B cell (primary cell): Measurements from ENCODE around the gene SHFL. TPM values are rescaled to one million over a fixed set of nuclear protein-coding genes. Genes with fewer than 3 reads are reported as not detected.

Experiments
- ATAC-seq: fragments of 200-7000 bp; cut with Tn5 transposase; one replicate; pipeline ENCODE4 v1.10.0; 2021; ENCODE audit warnings: low read depth, mild to moderate bottlenecking, moderate number of reproducible peaks, moderate library complexity
- CTCF ChIA-PET: fragments of 350-600 bp; sonication (Branson Sonifier 250); formaldehyde crosslinking; loops from one replicate; lab custom pipeline; 2021; ENCODE audit warnings: antibody characterized with exemption, inconsistent platforms; lab: Charles Lee
- POLR2A ChIA-PET: fragments of 350-600 bp; sonication (Branson Sonifier 250); formaldehyde crosslinking; loops from one replicate; lab custom pipeline; 2021; ENCODE audit warnings: antibody characterized with exemption; lab: Charles Lee
- DNase-seq: peaks from one replicate; pipeline ENCODE4 v3.0.0; 2013
- H2AFZ ChIP-seq: 2 replicates; pipeline ENCODE4 v1.6.1; 2012; ENCODE audit warnings: mild to moderate bottlenecking, low read depth, low read length; ENCODE audit not compliant: insufficient read depth, poor library complexity, severe bottlenecking
- H3K27ac ChIP-seq, 2 donors: 1 replicate in 1 of 2; 2 replicates in 1 of 2; pipeline ENCODE4 v1.5.1; 2012 to 2013; ENCODE audit warnings: low read length in 2 of 2, mild to moderate bottlenecking in 2 of 2, moderate library complexity in 1 of 2
- H3K27me3 ChIP-seq, 4 experiments: fragments of 200-600 bp in 1 of 4; sonication (generic) in 1 of 4; replicated peaks in 1 of 4; 1 replicate in 2 of 4; 2 replicates in 2 of 4; pipeline versions ENCODE4 v1.6.1 to v1.7.0; 2013 to 2016; ENCODE audit warnings: low read length in 3 of 4, mild to moderate bottlenecking in 2 of 4, mixed read lengths in 1 of 4, moderate library complexity in 1 of 4; ENCODE audit not compliant: insufficient read depth in 4 of 4, control insufficient read depth in 3 of 4; ENCODE audit errors: control extremely low read depth in 1 of 4
- H3K36me3 ChIP-seq, 2 experiments: replicated peaks in 1 of 2; 1 replicate in 1 of 2; 2 replicates in 1 of 2; pipeline versions ENCODE4 v1.6.1 to v1.7.1; 2013; ENCODE audit warnings: low read length in 1 of 2; ENCODE audit not compliant: insufficient read depth in 2 of 2, control insufficient read depth in 1 of 2; ENCODE audit errors: control extremely low read depth in 1 of 2, extremely low read depth in 1 of 2
- H3K4me1 ChIP-seq, 2 donors: fragments of 200-600 bp in 1 of 2; sonication (generic) in 1 of 2; 1 replicate in 1 of 2; 2 replicates in 1 of 2; pipeline versions ENCODE4 v1.5.1 to v1.6.1; 2013 to 2017; ENCODE audit warnings: low read length in 2 of 2; ENCODE audit not compliant: control insufficient read depth in 2 of 2, insufficient read depth in 2 of 2
- H3K4me2 ChIP-seq: replicated peaks from 2 replicates; pipeline ENCODE3; 2012; ENCODE audit warnings: mild to moderate bottlenecking, low read depth, low read length; ENCODE audit not compliant: poor library complexity, severe bottlenecking
- H3K4me3 ChIP-seq, 5 experiments: fragments of 200-600 bp in 1 of 5; sonication (generic) in 1 of 5; 1 replicate in 3 of 5; 2 replicates in 2 of 5; pipeline versions ENCODE4 v1.5.1 to v1.7.0; 2011 to 2016; ENCODE audit warnings: low read length in 4 of 5, mild to moderate bottlenecking in 4 of 5, low read depth in 2 of 5, control low read depth in 1 of 5, moderate library complexity in 1 of 5; ENCODE audit not compliant: insufficient read depth in 1 of 5; ENCODE audit errors: control extremely low read depth in 1 of 5, extremely low read depth in 1 of 5
- H3K79me2 ChIP-seq: fragments of 200-600 bp; sonication (generic); one replicate; pipeline ENCODE4 v1.6.0; 2016; ENCODE audit warnings: low read length; ENCODE audit not compliant: control insufficient read depth, insufficient read depth
- H3K9ac ChIP-seq: fragments of 200-600 bp; sonication (generic); 2 replicates; pipeline ENCODE4 v1.6.1; 2017; ENCODE audit warnings: mild to moderate bottlenecking, low read length, moderate library complexity
- H3K9me3 ChIP-seq, 3 donors: one replicate each; pipeline versions ENCODE4 v1.6.1 to v1.7.1; 2013; ENCODE audit warnings: low read length in 2 of 3; ENCODE audit not compliant: control insufficient read depth in 2 of 3, insufficient read depth in 1 of 3; ENCODE audit errors: control extremely low read depth in 1 of 3
- H4K20me1 ChIP-seq: 2 replicates; pipeline ENCODE4 v1.6.0; 2012; ENCODE audit warnings: mild to moderate bottlenecking, low read length; ENCODE audit not compliant: insufficient read depth, control insufficient read depth, poor library complexity, severe bottlenecking
- H3K27ac Mint-ChIP-seq: one replicate; pipeline ENCODE4 v1.8.0; 2021; ENCODE audit warnings: mixed read lengths
- H3K27me3 Mint-ChIP-seq: one replicate; pipeline ENCODE4 v1.8.0; 2021; ENCODE audit warnings: mixed read lengths
- H3K4me1 Mint-ChIP-seq: one replicate; pipeline ENCODE4 v1.8.0; 2021; ENCODE audit warnings: mixed read lengths
- H3K4me3 Mint-ChIP-seq: one replicate; pipeline ENCODE4 v1.8.0; 2021; ENCODE audit warnings: mixed read lengths
- H3K9me3 Mint-ChIP-seq: one replicate; pipeline ENCODE4 v1.8.0; 2022; ENCODE audit warnings: mixed read lengths; ENCODE audit not compliant: insufficient read depth
- EZH2 ChIP-seq: IDR thresholded peaks from 2 replicates; pipeline ENCODE4 v1.6.1; 2012; ENCODE audit warnings: borderline replicate concordance, low read depth, mild to moderate bottlenecking, moderate library complexity, low read length; ENCODE audit not compliant: insufficient read depth, poor library complexity, severe bottlenecking
- WGBS: methylation state at CpG from one replicate; pipeline ENCODE4 v1.1.5; 2013; ENCODE audit warnings: missing lambda C conversion rate; ENCODE audit not compliant: insufficient coverage; 5-methylcytosine and 5-hydroxymethylcytosine counted together
- intact Hi-C: fragments of 100-400 bp; cut with micrococcal nuclease; formaldehyde crosslinking; loops from one replicate; pipeline ENCODE4 v1.10.0; 2022
- polyA plus RNA-seq: library from polyadenylated mRNA; depleted of rRNA; stranded (reverse); fragments of >200 nt; gene quantifications from 2 replicates; pipeline ENCODE4 v1.2.3, GENCODE V29; 2012
- total RNA-seq, 2 donors: library from RNA; stranded (reverse); fragments of 120-200 nt in 1 of 2; gene quantifications; 1 replicate in 1 of 2; 2 replicates in 1 of 2; pipeline versions ENCODE4 v1.2.3 to v1.2.4, GENCODE V29; 2013 to 2022
- TF ChIP-seq, protein P1 (sequence below): fragments of 200-600 bp; IDR thresholded peaks from one replicate; pipeline ENCODE4 v1.8.0; 2022; ENCODE audit warnings: antibody characterized with exemption, mild to moderate bottlenecking

Gene SHFL
- total and polyA plus RNA-seq, 2 donors (not counting 1 experiment from before 2014, with no cell fraction given): 109 to 205 TPM

DNA sequence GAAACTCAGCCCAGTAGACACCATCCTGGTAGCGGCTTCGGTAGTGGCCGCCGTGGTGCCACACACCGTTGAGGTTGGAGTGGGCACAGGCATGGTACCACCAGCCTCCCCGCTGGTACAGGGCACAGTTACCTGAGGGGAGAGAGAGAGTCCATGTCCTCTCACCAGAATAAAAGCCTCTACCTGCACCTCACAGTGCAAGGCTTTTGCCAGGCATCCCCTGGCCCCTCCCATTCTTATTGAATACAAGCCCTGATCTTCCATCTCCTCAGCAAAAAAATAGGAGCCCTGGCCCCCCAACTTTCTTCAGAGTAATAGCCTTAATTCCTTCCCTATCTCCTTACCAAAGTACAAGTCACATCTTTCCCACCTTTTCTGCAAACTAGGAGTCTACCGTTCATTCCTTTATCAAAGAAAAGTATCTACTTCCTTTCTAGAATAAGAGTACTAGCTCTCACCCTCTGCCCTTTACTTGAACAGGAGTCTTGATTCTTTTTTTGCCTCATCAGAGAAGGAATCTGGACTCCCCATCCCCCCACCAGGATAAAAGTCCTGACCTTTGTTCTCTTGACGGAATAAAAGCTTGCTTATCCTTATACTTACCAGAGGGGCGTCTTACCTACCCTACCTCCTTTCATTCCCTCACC is 6.7 kb downstream of the SHFL start:
- intact Hi-C loops: no loop called here
- CTCF ChIA-PET: no interaction called here
- WGBS: 97% methylated on average over 7 of the region's 9 CpGs
- no peaks in the 10 kb centered on the region for H3K27me3 Mint-ChIP-seq
- no peak for ATAC-seq
- H3K27ac ChIP-seq: peak overlapping the region; percentile 37 to 64
- POLR2A ChIA-PET: interaction anchor here (0.6 kb wide), 1 partner anchor 9 kb away, joined by 5 read pairs; no protein-coding TSS in a partner anchor
- no peak overlapping the region for H3K9ac ChIP-seq
- no peak overlapping the region for H3K27ac Mint-ChIP-seq
- no peaks in the 10 kb centered on the region for H3K27me3 ChIP-seq
- no peaks in the 10 kb centered on the region for H4K20me1 ChIP-seq
- peaks cover 0 to 14% of the 10 kb centered on the region in 2 experiments for H3K36me3 ChIP-seq
- no peak overlapping the region for H3K4me3 Mint-ChIP-seq
- no peak for DNase-seq
- peaks cover 16 to 34% of the 10 kb centered on the region in 2 donors for H3K4me1 ChIP-seq
- no peaks in the 10 kb centered on the region for H3K79me2 ChIP-seq
- no peak for TF ChIP-seq EZH2
- TF ChIP-seq, protein P1, sequence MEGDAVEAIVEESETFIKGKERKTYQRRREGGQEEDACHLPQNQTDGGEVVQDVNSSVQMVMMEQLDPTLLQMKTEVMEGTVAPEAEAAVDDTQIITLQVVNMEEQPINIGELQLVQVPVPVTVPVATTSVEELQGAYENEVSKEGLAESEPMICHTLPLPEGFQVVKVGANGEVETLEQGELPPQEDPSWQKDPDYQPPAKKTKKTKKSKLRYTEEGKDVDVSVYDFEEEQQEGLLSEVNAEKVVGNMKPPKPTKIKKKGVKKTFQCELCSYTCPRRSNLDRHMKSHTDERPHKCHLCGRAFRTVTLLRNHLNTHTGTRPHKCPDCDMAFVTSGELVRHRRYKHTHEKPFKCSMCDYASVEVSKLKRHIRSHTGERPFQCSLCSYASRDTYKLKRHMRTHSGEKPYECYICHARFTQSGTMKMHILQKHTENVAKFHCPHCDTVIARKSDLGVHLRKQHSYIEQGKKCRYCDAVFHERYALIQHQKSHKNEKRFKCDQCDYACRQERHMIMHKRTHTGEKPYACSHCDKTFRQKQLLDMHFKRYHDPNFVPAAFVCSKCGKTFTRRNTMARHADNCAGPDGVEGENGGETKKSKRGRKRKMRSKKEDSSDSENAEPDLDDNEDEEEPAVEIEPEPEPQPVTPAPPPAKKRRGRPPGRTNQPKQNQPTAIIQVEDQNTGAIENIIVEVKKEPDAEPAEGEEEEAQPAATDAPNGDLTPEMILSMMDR: no peak
- H3K9me3 ChIP-seq: peaks cover 0 to 4% (median 4%) of the 10 kb centered on the region in 3 donors
- H3K9me3 Mint-ChIP-seq: no peaks in the 10 kb centered on the region
- no peak overlapping the region for H3K4me3 ChIP-seq
- peak overlapping the region; percentile 34 for H3K4me2 ChIP-seq
- peaks cover 26% of the 10 kb centered on the region for H3K4me1 Mint-ChIP-seq
- no peak overlapping the region for H2AFZ ChIP-seq

DNA sequence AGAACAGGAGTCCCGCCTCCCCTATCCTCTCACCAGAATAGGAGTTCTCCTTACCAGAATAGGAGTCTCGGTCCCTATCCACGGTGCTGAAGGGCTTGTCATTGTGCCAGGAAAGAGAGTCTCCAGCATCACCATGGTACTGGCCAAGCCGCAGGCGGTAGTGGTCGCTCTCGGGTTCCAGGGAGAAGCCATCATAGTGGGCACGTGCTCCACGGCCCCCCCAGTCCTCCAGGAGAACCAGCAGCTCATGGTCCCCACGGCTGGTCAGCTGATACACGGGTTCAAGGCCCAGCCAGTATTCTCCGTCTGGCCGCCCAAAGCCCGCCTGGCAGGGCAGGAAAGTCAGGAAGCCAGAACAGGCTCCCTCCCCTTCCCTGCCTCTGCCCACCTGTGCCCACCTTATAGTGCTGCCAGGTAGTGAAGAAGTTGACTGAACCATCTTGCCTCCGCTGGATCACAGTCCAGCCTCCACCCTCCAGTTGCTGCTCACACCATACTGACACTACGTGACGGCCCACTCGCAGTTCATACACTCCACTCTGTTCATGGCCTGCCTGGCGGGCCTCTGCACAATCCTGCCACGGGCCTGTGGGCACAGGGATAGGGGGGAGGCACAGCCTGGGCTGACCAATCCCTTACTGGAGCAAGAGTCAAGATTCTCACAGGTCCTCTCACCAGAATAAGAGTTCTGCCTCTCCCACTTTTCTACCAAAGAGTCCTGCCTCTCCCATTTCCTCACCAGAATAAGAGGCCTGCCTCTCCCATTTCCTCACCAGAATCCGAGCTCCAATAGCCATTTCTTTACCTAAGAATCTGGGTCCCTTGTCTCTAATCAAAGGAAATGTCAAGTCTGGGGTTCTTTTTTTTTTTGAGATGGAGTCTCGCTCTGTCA is 7.4 kb downstream of the SHFL start:
- Histone ChIP-seq H2AFZ (no peak overlapping the region), H3K4me2 (no peak overlapping the region), H3K4me3 (no peak overlapping the region), H3K27me3 (no peaks in the 10 kb centered on the region), H4K20me1 (no peaks in the 10 kb centered on the region), H3K27ac (peak overlapping the region in 1 of 2 donors; percentile 37), H3K79me2 (no peaks in the 10 kb centered on the region), H3K36me3 (peaks cover 0 to 14% of the 10 kb centered on the region in 2 experiments), H3K4me1 (peaks cover 16 to 34% of the 10 kb centered on the region in 2 donors), H3K9ac (no peak overlapping the region), H3K9me3 (peaks cover 0 to 4% (median 4%) of the 10 kb centered on the region in 3 donors)
- no peak for ATAC-seq
- no peak for TF ChIP-seq EZH2
- TF ChIP-seq, protein P1: no peak
- Mint-ChIP-seq H3K4me3 (no peak overlapping the region), H3K27me3 (no peaks in the 10 kb centered on the region), H3K4me1 (peaks cover 26% of the 10 kb centered on the region), H3K27ac (peak overlapping the region; percentile 53), H3K9me3 (no peaks in the 10 kb centered on the region)
- WGBS: 95% methylated on average over 20 of the region's 22 CpGs
- no peak for DNase-seq
- intact Hi-C loops: no loop called here
- ChIA-PET POLR2A (no interaction called here), CTCF (no interaction called here)
